Suprapubic skin (tissue), 4 donors: Measurements from ENCODE around the gene ADGRB3.

ENCODE experiments used
- CTCF ChIP-seq, 2 donors: fragments of 200-600 bp in 1 of 2; fragments of 450-650 bp in 1 of 2; sonication (generic) in 1 of 2; IDR thresholded peaks; one replicate each; pipeline ENCODE4 v1.5.1; 2016 to 2019; ENCODE audit warnings: antibody characterized with exemption in 2 of 2, mild to moderate bottlenecking in 1 of 2, moderate library complexity in 1 of 2
- EP300 ChIP-seq: sonication (generic); formaldehyde crosslinking; IDR thresholded peaks from one replicate; pipeline ENCODE4 v1.6.1; 2017; ENCODE audit warnings: antibody characterized with exemption
- POLR2A ChIP-seq, 2 donors: fragments of 450-650 bp; IDR thresholded peaks; one replicate each; pipeline ENCODE4 v1.6.1; 2017; ENCODE audit warnings: antibody characterized with exemption in 2 of 2, mild to moderate bottlenecking in 2 of 2, moderate library complexity in 2 of 2
- POLR2AphosphoS5 ChIP-seq, 3 donors: sonication (generic); formaldehyde crosslinking; IDR thresholded peaks; one replicate each; pipeline ENCODE4 v1.6.1; 2017; ENCODE audit warnings: antibody characterized with exemption in 3 of 3

GRCh38 chr6:69438113-69438512 is 803.0 kb downstream of the ADGRB3 start:
- TF ChIP-seq CTCF (IDR thresholded peaks at IDR 0.05) = no peak
- no peak for TF ChIP-seq EP300
- no peak for TF ChIP-seq POLR2AphosphoS5 (IDR thresholded peaks at IDR 0.05)
- TF ChIP-seq POLR2A (IDR thresholded peaks at IDR 0.05) = no peak
